ENCODE results near the gene UBE2A.

Gene UBE2A

GRCh38 chrX:119605464-119606279, 31.3 kb downstream of the UBE2A start:
- Histone ChIP-seq H3K36me3 (ENCODE audit: control insufficient read depth in 2 of 2, insufficient read depth in 1 of 2, low read length in 2 of 2) (peaks cover 10 to 16% of the 10 kb centered on the region in 2 experiments; a peak in 2 of 3 replicates), H3K9me3 (ENCODE audit: control insufficient read depth, insufficient read depth, low read depth, low read length) (no peaks in the 10 kb centered on the region), H3K27ac (ENCODE audit: extremely low read depth, low read depth, low read length) (peak overlapping the region; percentile 86), H3K4me1 (ENCODE audit: control insufficient read depth, insufficient read depth, low read length) (no peaks in the 10 kb centered on the region), H3K4me3 (ENCODE audit: low read depth, low read length) (peak overlapping the region; percentile 69)
- CTCF ChIA-PET, result interaction anchor here (0.6 to 1.3 kb wide), 5 partner anchors 9 to 148 kb away, joined by 3 to 9 read pairs (median 7); no protein-coding TSS in a partner anchor
- POLR2A ChIA-PET, result interaction anchor here (0.5 to 2.7 kb wide), 15 partner anchors 9 to 277 kb away, joined by 3 to 19 read pairs (median 3); partner anchors contain the start of genes RPL39, SEPTIN6, SOWAHD and UBE2A
- TF ChIP-seq ZNF2 (tag by site-specific recombination; IDR thresholded peaks at IDR 0.05) (peak; percentile 33), ZBTB48 (tag by site-specific recombination; IDR thresholded peaks at IDR 0.05) (peak; percentile 96), YY1 (tag by site-specific recombination; IDR thresholded peaks at IDR 0.05) (0 out of 2 replicates have a peak, but pooled peaks have one; percentile 33), ZNF529 (tag by site-specific recombination; IDR thresholded peaks at IDR 0.05; ENCODE audit: insufficient replicate concordance) (no peak), ZNF677 (tag by site-specific recombination; IDR thresholded peaks at IDR 0.05) (no peak), ZSCAN23 (tag by site-specific recombination; IDR thresholded peaks at IDR 0.05) (0 out of 2 replicates have a peak, but pooled peaks have one; percentile 13), ZNF239 (tag by site-specific recombination; IDR thresholded peaks at IDR 0.05) (no peak), GLIS2 (tag by site-specific recombination; IDR thresholded peaks at IDR 0.05) (peak; percentile 76), ZNF133 (tag by site-specific recombination; IDR thresholded peaks at IDR 0.05) (no peak), BCL11B (tag by site-specific recombination; IDR thresholded peaks at IDR 0.05; ENCODE audit: low read depth) (peak; percentile 26; the same call in 1 of the 2 replicates), ZNF600 (tag by site-specific recombination; IDR thresholded peaks at IDR 0.05) (peak; percentile 84), ZNF221 (tag by site-specific recombination; IDR thresholded peaks at IDR 0.05; ENCODE audit: borderline replicate concordance) (no peak), ZBTB21 (tag by site-specific recombination; IDR thresholded peaks at IDR 0.05) (0 out of 2 replicates have a peak, but pooled peaks have one; percentile 10), ZNF48 (tag by site-specific recombination; IDR thresholded peaks at IDR 0.05) (no peak), ZNF513 (tag by site-specific recombination; IDR thresholded peaks at IDR 0.05) (no peak), ZBTB26 (tag by site-specific recombination; optimal IDR thresholded peaks at IDR 0.05) (peak; percentile 58), MEIS1 (CRISPR knock-in tag; IDR thresholded peaks at IDR 0.05; ENCODE audit: borderline replicate concordance) (no peak), SP2 (tag by site-specific recombination; IDR thresholded peaks at IDR 0.05) (peak; percentile 16), EGR2 (tag by site-specific recombination; IDR thresholded peaks at IDR 0.05; ENCODE audit: low read depth) (peak; percentile 94), WT1 (tag by site-specific recombination; IDR thresholded peaks at IDR 0.05) (no peak), KLF16 (tag by site-specific recombination; IDR thresholded peaks at IDR 0.05) (peak; percentile 37; the same call in 1 of the 2 replicates), ZNF311 (tag by site-specific recombination; IDR thresholded peaks at IDR 0.05; ENCODE audit: borderline replicate concordance) (no peak), ZNF701 (tag by site-specific recombination; IDR thresholded peaks at IDR 0.05) (no peak), ZNF391 (tag by site-specific recombination; IDR thresholded peaks at IDR 0.05; ENCODE audit: borderline replicate concordance, low read depth) (0 out of 2 replicates have a peak, but pooled peaks have one; percentile 23), ZNF658 (tag by site-specific recombination; IDR thresholded peaks at IDR 0.05) (no peak)
- TF ChIP-seq, protein P1, sequence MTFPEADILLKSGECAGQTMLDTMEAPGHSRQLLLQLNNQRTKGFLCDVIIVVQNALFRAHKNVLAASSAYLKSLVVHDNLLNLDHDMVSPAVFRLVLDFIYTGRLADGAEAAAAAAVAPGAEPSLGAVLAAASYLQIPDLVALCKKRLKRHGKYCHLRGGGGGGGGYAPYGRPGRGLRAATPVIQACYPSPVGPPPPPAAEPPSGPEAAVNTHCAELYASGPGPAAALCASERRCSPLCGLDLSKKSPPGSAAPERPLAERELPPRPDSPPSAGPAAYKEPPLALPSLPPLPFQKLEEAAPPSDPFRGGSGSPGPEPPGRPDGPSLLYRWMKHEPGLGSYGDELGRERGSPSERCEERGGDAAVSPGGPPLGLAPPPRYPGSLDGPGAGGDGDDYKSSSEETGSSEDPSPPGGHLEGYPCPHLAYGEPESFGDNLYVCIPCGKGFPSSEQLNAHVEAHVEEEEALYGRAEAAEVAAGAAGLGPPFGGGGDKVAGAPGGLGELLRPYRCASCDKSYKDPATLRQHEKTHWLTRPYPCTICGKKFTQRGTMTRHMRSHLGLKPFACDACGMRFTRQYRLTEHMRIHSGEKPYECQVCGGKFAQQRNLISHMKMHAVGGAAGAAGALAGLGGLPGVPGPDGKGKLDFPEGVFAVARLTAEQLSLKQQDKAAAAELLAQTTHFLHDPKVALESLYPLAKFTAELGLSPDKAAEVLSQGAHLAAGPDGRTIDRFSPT (tag by site-specific recombination; IDR thresholded peaks at IDR 0.05), result 0 out of 2 replicates have a peak, but pooled peaks have one; percentile 51
- TF ChIP-seq, protein P2, sequence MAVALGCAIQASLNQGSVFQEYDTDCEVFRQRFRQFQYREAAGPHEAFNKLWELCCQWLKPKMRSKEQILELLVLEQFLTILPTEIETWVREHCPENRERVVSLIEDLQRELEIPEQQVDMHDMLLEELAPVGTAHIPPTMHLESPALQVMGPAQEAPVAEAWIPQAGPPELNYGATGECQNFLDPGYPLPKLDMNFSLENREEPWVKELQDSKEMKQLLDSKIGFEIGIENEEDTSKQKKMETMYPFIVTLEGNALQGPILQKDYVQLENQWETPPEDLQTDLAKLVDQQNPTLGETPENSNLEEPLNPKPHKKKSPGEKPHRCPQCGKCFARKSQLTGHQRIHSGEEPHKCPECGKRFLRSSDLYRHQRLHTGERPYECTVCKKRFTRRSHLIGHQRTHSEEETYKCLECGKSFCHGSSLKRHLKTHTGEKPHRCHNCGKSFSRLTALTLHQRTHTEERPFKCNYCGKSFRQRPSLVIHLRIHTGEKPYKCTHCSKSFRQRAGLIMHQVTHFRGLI (tag by site-specific recombination; IDR thresholded peaks at IDR 0.05), result no peak
- TF ChIP-seq, protein P3, sequence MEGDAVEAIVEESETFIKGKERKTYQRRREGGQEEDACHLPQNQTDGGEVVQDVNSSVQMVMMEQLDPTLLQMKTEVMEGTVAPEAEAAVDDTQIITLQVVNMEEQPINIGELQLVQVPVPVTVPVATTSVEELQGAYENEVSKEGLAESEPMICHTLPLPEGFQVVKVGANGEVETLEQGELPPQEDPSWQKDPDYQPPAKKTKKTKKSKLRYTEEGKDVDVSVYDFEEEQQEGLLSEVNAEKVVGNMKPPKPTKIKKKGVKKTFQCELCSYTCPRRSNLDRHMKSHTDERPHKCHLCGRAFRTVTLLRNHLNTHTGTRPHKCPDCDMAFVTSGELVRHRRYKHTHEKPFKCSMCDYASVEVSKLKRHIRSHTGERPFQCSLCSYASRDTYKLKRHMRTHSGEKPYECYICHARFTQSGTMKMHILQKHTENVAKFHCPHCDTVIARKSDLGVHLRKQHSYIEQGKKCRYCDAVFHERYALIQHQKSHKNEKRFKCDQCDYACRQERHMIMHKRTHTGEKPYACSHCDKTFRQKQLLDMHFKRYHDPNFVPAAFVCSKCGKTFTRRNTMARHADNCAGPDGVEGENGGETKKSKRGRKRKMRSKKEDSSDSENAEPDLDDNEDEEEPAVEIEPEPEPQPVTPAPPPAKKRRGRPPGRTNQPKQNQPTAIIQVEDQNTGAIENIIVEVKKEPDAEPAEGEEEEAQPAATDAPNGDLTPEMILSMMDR (tag by site-specific recombination; IDR thresholded peaks at IDR 0.05), result peak; percentile 14; the same call in 1 of the 2 replicates
